Superior temporal gyrus (tissue), 1 donor: ENCODE measurements around the gene KCNK10.

Experiments used
- DNase-seq: peaks from one replicate; pipeline ENCODE4 v3.0.0-alpha.2; 2016; ENCODE audit errors: extremely low spot score

The KCNK10 gene

GRCh38 chr14:88185843-88186242 lies 137.2 kb downstream of the KCNK10 start:
- DNase-seq, result no peak

DNA sequence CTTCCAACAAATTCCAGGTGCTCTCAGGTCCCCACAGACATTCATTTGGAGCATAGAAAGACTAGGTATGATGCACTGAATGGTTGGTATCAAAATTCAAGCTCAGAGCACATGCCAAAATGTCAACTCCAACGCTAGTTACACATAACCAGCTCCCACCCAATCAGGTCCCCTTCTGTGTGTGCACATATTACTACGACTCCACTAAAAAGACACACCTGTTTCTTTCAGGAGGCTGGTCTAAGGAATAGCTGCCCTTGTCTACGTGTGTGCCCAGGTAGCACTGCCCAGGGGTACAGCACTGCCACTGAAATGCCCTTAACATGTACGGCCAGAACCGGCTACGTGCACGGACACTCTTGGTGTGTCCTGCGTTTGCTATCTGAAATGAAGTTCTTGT lies 138.1 kb downstream of the KCNK10 start:
- no peak for DNase-seq

GRCh38 chr14:88181072-88181471 lies 142.0 kb downstream of the KCNK10 start:
- DNase-seq, result no peak

- DNase-seq, result no peak
Measured at GRCh38 chr14:88179716-88180115, 143.4 kb downstream of the KCNK10 start.

DNA sequence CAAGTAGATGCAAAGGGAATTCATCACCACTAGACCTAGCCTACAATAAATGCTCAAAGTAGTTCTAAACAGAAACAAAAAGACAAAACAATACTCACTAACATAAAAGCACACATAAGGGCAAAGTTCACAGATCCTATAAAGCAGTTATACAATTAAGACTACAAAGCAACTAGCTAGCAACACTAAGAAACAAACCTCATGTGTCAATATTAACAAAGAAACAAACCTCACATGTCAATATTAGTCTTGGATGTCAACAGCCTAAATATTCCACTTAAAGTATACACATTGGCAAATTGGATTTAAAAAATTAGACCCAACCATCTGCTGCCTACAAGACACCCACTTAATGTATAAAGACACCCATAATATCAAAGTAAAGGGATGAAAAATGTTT lies 152.7 kb downstream of the KCNK10 start:
- DNase-seq, result no peak

DNA sequence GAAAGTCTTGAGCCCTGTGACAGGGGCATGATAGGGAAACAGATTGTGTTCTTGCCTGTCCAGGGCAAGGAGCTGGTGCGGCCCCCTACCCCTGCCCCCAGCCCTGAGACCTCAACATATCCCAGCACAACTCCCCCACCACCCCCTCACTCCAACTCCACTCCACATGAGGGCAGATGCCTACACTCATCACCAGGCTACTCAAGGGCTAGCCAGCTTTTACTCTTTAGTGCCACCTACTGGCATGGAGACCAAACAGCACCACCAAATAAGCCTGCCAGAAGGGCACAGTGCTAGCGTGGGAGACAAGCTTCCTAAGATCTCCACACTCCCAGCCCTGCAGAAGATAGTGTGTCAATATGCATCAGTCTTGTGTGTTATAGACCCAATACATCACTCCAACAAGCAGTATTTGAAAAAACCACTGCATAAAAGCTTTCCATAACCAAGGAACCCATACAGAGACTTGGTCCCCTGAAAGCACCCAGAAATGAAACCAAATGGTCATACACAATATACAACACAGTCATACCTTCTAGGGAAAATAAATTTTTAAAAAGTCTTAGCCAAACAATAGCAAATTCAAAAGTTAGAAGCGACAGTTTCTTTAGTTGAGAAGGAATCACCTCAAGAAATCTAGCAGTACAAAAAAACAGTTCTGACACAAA lies 154.4 kb downstream of the KCNK10 start:
- DNase-seq, result peak; percentile 28

DNA sequence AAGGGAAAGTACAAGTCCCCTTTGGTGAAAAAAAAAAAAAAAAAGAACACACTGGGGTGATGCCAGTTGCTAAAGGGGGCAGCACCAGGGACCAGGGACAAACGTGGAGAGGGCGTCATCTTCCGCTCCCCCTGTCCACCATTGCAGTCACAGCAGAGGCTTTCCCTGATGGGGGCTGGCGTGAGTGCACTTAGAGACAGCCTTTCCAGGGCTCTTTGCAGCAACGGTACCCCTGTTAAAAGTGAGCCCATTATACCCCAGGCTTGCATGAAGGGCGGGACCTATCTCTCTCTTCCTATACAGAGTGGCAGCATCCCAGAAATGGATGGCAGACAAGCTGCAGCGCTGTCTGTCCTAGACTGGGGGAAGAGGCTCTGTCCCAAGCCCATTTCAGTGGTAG lies 155.0 kb downstream of the KCNK10 start:
- DNase-seq, result no peak

GRCh38 chr14:88166616-88167015 lies 156.5 kb downstream of the KCNK10 start:
- no peak for DNase-seq

DNA sequence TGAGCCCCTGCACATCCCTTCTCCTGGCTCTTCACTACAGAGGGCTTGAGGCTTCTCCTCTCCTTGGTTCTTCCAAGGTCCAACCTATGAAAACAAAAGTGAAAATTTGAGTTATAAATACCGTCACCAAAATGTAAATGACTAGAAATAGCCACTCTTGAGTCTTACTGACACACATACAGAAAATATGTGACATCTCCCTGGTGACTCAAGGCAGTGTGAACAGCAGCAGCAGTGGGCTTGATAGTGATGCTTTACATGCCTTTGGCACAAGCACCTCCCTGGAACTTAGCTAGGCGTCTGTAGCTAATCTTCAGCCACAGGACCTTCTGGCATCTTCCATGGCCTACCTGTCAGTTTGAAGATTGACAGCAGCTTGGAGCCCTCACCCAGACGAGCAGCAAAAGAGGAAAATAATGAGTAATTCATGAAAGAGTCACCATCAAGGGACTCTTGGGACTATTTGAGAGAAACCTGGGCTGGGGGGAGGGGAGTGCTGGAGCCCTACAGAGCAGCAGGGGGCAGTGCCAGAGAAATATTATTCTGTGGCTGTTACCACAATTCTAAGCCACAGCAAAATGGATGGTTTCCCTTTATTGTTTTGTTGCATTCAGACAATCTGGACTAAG lies 158.0 kb downstream of the KCNK10 start:
- DNase-seq, result no peak

- no peak for DNase-seq
Measured at GRCh38 chr14:88163731-88164255, 159.3 kb downstream of the KCNK10 start.

- DNase-seq, result no peak
Measured at GRCh38 chr14:88156127-88156526, 166.9 kb downstream of the KCNK10 start.

DNA sequence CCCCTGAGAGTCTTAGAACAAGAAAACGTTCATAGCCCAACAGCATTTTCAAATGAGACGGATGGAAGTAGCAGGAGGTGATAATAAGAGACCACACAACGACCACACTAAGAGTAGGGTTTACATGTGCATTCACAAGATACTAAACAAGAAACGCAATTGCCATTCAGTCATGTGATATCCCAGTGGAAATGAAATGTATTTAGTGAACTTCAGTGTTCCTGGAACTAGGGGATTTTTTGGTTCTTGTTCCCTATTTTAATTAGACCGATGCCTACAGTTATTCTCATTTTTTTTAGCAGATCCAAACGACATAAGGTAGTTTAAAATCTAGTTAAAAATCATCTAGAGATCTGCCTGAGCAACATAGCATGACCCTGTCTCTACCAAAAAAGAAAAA lies 168.1 kb downstream of the KCNK10 start:
- no peak for DNase-seq

GRCh38 chr14:88154321-88154720 lies 168.7 kb downstream of the KCNK10 start:
- DNase-seq, result no peak

GRCh38 chr14:88146881-88147649 lies 176.0 kb downstream of the KCNK10 start:
- no peak for DNase-seq

- no peak for DNase-seq
Measured at GRCh38 chr14:88143810-88144209, 179.3 kb downstream of the KCNK10 start.

DNA sequence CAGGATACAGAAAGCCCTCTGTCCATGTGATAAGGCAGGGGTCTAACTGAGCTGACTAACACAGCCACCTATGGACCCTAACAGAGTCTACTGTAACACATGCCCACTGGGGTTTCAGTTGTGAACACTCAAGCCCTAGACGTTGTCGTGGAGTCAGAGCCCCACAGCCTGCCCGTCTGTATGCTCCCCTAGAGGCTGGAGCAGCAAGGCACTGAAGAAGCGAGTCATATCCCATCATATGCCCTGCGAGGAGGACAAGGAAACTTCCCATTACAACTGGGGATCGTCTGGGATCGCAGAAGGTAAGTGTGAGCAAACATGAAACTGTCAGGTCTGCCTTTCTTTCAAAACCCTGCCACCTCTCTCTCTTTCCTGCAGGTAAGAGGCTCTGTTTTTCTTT lies 180.1 kb downstream of the KCNK10 start:
- no peak for DNase-seq

- no peak for DNase-seq
Measured at GRCh38 chr14:88140874-88141273, 182.2 kb downstream of the KCNK10 start.

- DNase-seq, result no peak
Measured at GRCh38 chr14:88137327-88137726, 185.7 kb downstream of the KCNK10 start.
